Muscle of leg (tissue), 11 donors: ENCODE measurements around the gene CYP26B1. TPM values are rescaled to one million over a fixed set of nuclear protein-coding genes. Genes with fewer than 3 reads are reported as not detected.
A peak's percentile ranks its signal among the peaks of the same experiment; 100 is the strongest.

Experiments used
- DNase-seq: peaks from one replicate; pipeline ENCODE4 v3.0.0; 2013
- H3K27ac ChIP-seq: one replicate; pipeline ENCODE4 v1.5.1; 2013; ENCODE audit warnings: mild to moderate bottlenecking, low read length, control low read depth
- H3K27me3 ChIP-seq: one replicate; pipeline ENCODE4 v1.6.1; 2013; ENCODE audit warnings: low read length; ENCODE audit not compliant: control insufficient read depth, insufficient read depth
- H3K36me3 ChIP-seq: one replicate; pipeline ENCODE4 v1.6.1; 2013; ENCODE audit warnings: low read length; ENCODE audit not compliant: control insufficient read depth, insufficient read depth
- H3K4me1 ChIP-seq: one replicate; pipeline ENCODE4 v1.6.1; 2013; ENCODE audit warnings: low read length; ENCODE audit not compliant: control insufficient read depth, insufficient read depth
- H3K4me3 ChIP-seq: one replicate; pipeline ENCODE4 v1.5.1; 2013; ENCODE audit warnings: low read length, control low read depth
- H3K9me3 ChIP-seq: replicated peaks from 2 replicates; pipeline ENCODE4 v1.6.1; 2013; ENCODE audit warnings: low read depth, low read length; ENCODE audit not compliant: control insufficient read depth
- WGBS: methylation state at CpG from one replicate; pipeline ENCODE4 v1.1.5; 2013; ENCODE audit warnings: missing lambda C conversion rate; ENCODE audit not compliant: insufficient coverage; 5-methylcytosine and 5-hydroxymethylcytosine counted together
- polyA plus RNA-seq, 8 donors: library from polyadenylated mRNA; unstranded; fragments of 120-200 nt; gene quantifications; one replicate each; pipeline versions ENCODE4 v1.2.1 to v1.2.3, GENCODE V29; 2013; ENCODE audit warnings: inconsistent platforms in 1 of 8, low replicate concordance in 1 of 8; ENCODE audit not compliant: insufficient read length in 8 of 8, insufficient read depth in 1 of 8
- total RNA-seq: library from RNA; stranded (reverse); fragments of 120-200 nt; gene quantifications from one replicate; pipeline ENCODE4 v1.2.4, GENCODE V29; 2013

Gene CYP26B1
- total and polyA plus RNA-seq, 9 donors, result 7.6 to 16.2 (median 14.3) TPM

DNA sequence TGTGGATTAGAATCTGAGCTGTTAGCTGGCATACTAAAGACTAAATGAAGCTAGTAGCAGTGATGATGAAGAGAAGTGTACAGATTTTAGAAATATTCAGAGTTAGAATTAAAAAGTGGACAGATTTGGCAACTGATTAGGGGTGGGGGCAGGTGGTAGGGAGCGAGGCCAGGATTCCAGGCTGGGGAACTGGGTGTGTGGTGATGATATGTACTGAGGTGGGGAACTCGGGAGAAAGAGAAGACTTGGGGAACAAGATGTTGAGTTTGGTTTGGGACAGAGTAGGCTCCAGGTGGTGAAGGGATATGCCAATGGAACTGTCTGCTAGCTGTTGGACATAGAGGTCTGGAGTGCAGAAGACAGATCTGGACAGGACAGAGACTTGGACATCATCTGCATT, 9.2 kb upstream of the CYP26B1 start:
- Histone ChIP-seq H3K27me3 (peaks cover 16% of the 10 kb centered on the region), H3K4me3 (no peak overlapping the region), H3K9me3 (no peaks in the 10 kb centered on the region), H3K4me1 (no peaks in the 10 kb centered on the region), H3K36me3 (no peaks in the 10 kb centered on the region), H3K27ac (no peak overlapping the region)
- WGBS, result 81% methylated on average over 2 of the region's 2 CpGs
- no peak for DNase-seq

DNA sequence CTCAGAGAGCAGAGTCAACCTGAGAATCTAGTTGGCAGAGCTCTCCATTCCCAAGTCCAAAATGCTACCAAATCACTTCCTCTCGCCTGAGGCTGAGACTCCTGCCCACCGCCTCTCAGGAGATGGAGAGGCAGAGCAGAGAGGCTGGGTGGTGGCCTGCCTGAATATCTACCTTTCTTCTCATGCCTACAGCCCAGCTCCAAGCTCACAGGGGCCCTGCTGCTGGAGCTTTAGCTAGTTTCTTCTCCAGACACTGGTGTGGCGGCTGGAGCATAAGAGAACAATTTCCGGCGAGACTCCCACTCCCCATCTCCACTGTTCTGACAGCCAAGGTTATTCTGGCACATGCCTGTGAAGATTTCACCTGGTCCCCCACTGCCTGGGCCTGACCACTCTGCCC, 8.1 kb upstream of the CYP26B1 start:
- no peaks in the 10 kb centered on the region for H3K4me1 ChIP-seq
- H3K9me3 ChIP-seq, result no peaks in the 10 kb centered on the region
- no peak overlapping the region for H3K4me3 ChIP-seq
- WGBS, result 86% methylated on average over 4 of the region's 5 CpGs
- no peak overlapping the region for H3K27ac ChIP-seq
- peaks cover 23% of the 10 kb centered on the region for H3K27me3 ChIP-seq
- H3K36me3 ChIP-seq, result no peaks in the 10 kb centered on the region
- DNase-seq, result no peak

DNA sequence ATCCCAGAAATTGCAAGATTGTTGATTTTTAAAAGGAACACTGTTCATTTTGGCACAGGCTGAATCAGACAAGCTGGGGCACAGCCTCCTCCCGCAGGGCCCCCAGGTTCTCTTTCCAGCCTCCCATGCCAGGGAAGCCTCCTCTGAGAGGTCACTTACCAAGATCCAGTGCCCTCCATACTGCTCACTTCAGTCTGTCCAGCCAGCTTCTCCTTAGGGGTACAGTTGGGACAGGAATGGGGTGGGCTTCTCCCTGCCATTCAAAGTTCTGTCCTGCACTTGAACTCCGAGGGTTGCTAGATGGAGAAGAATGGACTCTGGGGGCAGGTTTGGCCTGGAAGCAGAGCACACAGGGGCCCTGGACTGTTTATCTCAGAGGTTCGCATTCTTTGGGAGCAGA, 7.5 kb upstream of the CYP26B1 start:
- WGBS, result 92% methylated on average over 2 of the region's 3 CpGs
- no peak overlapping the region for H3K27ac ChIP-seq
- peaks cover 5% of the 10 kb centered on the region for H3K4me1 ChIP-seq
- DNase-seq, result no peak
- H3K27me3 ChIP-seq, result peaks cover 29% of the 10 kb centered on the region
- no peak overlapping the region for H3K4me3 ChIP-seq
- H3K36me3 ChIP-seq, result no peaks in the 10 kb centered on the region
- H3K9me3 ChIP-seq, result no peaks in the 10 kb centered on the region

DNA sequence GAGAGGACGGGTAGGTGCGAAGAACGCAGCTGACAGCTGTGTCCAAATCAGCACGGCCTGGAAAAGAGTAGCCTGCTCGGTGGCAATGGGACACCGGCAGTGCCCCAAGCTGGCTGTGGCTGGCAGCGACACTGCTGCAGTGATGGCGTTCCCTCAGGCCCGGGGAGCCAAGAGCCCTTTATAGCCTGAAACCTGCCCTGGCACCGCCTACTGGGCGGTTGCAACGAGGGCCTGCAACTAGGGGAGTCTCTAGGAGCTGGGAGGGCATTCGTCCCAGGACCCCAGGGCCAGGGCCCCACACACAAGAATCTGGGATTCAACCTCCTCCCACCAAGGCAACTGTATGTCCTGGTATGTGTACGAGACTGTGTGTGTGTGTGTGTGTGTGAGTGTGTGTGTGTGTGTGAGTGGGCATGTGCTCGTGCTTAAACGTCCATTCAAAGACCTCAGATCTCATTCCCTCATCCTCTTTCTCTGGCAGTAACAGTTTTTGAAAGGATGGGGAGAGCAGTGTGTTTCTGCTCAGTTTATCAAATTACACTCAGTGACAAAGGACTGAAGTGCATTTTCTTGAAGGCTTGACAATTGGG, 6.8 kb upstream of the CYP26B1 start:
- H3K9me3 ChIP-seq, result no peaks in the 10 kb centered on the region
- 68% methylated on average over 9 of the region's 16 CpGs for WGBS
- H3K27me3 ChIP-seq, result peaks cover 36% of the 10 kb centered on the region
- no peak for DNase-seq
- no peaks in the 10 kb centered on the region for H3K36me3 ChIP-seq
- no peak overlapping the region for H3K27ac ChIP-seq
- no peak overlapping the region for H3K4me3 ChIP-seq
- peaks cover 11% of the 10 kb centered on the region for H3K4me1 ChIP-seq

DNA sequence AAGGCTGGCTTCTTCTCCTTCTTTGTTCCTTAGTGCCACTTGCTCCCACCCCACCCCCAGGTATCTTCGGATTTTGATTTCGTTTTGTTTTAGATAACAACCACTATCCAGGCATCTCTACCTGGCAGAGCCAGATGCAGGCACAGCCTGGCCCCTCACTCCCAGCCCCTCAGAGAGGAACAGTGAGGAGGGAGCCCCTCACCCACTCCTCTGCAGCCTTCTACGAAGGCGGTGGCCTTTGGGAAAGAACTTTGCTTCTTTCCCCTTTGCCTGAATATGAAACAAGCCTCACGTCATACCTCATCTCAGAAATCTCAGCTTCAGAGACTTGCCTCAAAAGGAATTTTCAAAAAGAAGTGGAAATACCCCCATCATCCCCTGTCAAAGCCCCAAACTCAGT, 6.3 kb upstream of the CYP26B1 start:
- no peak for DNase-seq
- 81% methylated on average over 3 of the region's 5 CpGs for WGBS
- H3K27me3 ChIP-seq, result peaks cover 41% of the 10 kb centered on the region
- H3K36me3 ChIP-seq, result no peaks in the 10 kb centered on the region
- no peak overlapping the region for H3K4me3 ChIP-seq
- no peak overlapping the region for H3K27ac ChIP-seq
- H3K4me1 ChIP-seq, result peaks cover 17% of the 10 kb centered on the region
- H3K9me3 ChIP-seq, result no peaks in the 10 kb centered on the region

DNA sequence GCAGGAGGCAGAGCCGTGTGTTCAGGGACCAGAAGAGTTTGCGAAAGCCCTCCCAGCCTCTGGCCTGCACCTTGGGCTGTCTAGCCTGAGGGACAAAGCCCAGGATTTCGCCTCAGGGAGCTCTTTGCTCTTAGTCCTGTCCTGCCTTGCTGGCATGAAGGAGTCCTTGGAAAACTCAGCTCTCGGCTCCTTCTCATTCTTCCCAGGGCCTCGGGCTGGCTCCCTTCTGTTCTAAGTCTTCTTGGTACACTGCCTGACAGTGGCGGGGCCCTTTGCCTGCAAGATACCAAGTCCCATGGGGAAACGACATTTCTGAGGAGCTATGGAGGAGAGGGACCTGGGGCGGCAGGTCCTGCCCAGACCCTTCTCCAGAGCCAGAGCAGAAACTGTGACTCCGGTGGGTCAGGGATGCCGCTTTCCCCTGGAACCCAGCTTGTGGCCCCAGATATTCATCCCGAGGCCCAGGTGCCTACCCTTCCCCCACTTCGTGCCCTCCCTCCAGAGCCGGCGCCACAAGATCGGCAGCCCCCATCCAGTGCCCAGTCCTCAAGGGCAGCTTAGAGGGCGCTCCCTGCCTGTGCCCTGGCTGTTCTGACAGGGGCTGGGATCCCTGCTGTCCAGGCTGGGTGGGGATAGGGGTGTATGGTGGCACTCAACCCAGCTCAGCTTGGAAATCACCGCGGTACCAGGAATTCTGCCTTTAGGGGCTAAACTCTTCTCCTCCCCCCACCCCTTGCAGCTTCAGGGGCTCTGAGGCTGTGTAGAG, 5.5 kb upstream of the CYP26B1 start:
- no peak for DNase-seq
- Histone ChIP-seq H3K4me3 (no peak overlapping the region), H3K36me3 (no peaks in the 10 kb centered on the region), H3K9me3 (no peaks in the 10 kb centered on the region), H3K4me1 (peaks cover 18% of the 10 kb centered on the region), H3K27me3 (peaks cover 45% of the 10 kb centered on the region), H3K27ac (no peak overlapping the region)
- WGBS, result 82% methylated on average over 11 of the region's 18 CpGs

DNA sequence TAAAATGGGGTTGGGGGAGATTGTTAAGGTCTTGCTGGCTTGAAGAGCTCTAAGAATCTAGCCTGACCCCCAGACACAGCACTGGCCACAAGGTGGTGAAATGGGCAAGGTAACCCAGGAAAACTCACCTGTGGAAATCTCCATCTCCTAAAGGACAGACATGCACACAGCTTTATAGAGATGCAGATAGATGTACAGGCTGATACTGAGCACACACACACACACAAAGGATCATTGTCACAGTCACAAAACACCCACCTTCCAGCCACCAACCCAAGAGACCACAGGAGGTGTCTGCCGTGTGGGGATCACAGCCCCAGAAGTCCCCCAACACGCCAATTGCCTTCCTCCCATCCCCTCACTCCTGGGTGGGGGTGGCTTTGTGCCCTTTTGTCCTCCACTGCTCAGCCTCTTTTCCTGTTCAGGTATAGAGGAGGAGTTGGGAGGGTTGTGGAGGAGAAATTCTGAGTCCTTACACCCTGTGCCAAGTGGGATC, 3.2 kb upstream of the CYP26B1 start:
- no CpG with 5 or more reads among the region's 2 CpGs for WGBS
- H3K4me1 ChIP-seq, result peaks cover 38% of the 10 kb centered on the region
- DNase-seq, result no peak
- H3K27me3 ChIP-seq, result peaks cover 68% of the 10 kb centered on the region
- no peak overlapping the region for H3K27ac ChIP-seq
- H3K9me3 ChIP-seq, result no peaks in the 10 kb centered on the region
- H3K4me3 ChIP-seq, result no peak overlapping the region
- no peaks in the 10 kb centered on the region for H3K36me3 ChIP-seq

DNA sequence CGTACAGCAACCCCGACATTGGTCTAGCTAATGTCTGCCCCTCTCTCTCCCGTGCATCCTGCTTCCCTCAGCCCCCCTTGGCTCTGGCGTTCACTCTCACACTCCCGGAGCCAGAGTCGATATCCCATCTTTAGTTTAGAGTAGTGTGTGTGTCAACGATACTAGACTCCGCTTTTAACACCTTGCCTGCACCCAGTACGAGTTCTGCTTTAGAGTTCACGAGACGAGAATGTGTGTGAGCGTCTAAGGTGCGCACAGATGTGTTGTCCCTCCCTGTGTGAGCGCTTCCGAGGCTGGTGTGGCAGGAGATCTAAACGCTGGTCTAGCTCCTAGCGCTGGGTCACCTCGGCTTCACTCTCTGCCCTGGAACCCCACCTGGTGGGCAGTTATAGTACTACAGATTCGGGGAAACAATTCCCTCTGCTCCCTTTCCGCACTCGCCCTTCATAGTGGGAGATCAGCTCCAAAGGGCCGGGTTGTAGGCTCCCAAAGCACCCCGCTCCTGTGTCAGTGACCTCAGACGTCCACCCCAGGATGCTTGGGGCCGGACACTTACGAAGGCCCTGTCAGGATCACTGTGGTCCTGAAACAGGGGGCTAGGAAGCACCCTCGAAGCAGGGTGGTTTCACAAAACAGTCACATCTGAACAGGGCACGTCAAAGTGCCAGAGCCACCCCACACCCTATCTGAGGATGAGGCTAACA, 2.6 kb upstream of the CYP26B1 start:
- Histone ChIP-seq H3K4me1 (peaks cover 44% of the 10 kb centered on the region), H3K36me3 (no peaks in the 10 kb centered on the region), H3K27me3 (peaks cover 73% of the 10 kb centered on the region), H3K27ac (peak overlapping the region; percentile 3), H3K4me3 (peak overlapping the region; percentile 46), H3K9me3 (no peaks in the 10 kb centered on the region)
- DNase-seq, result peak; percentile 89
- WGBS, result 0% methylated on average over 17 of the region's 28 CpGs

DNA sequence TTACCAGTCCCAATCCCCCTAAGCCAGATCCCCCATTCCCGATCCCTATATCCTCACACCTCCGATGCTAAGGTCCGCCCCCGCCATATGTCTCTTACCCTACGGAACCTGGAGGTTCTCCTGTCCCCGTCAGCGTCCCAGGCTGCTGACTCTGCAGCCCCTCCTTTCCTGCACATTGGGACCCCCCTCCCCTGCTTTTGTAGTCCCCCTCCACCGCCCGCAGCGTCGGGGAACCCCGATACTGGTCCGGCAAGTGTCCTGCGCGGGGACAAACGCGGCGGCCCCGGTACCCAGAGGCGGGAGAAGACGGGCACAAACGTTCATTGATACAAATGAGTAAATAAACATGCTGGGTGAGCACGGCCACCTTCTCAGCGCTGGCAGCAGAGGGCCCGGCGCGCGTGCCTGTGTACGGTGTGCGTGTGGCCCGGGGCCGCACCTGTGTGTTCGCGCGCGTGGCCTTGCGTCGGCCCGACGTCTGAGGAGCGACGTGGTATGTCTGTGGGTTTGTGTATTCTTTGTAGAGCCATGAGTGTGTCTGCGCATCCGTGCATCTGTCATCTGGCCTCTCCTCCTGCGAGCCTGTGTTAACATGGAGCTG, 2.0 kb upstream of the CYP26B1 start:
- WGBS, result 1% methylated on average over 39 of the region's 45 CpGs
- H3K4me1 ChIP-seq, result peaks cover 49% of the 10 kb centered on the region
- peak; percentile 45 for DNase-seq

More for the DNA sequence above, 2.0 kb upstream of the CYP26B1 start:
- peak overlapping the region; percentile 3 for H3K27ac ChIP-seq
- peaks cover 74% of the 10 kb centered on the region for H3K27me3 ChIP-seq
- H3K36me3 ChIP-seq, result no peaks in the 10 kb centered on the region
- peak overlapping the region; percentile 46 for H3K4me3 ChIP-seq
- H3K9me3 ChIP-seq, result no peaks in the 10 kb centered on the region
